Activated CD4-positive, alpha-beta T cell treated with anti-CD3 and anti-CD28 coated beads, Interleukin-2, amount 50 U/mL, for 24 hours (primary cell): ENCODE data around the gene ZNF697.
"Not testable (repeated sequence)": the region's sequence is repeated elsewhere in the genome, so short reads cannot be mapped to it uniquely, and the experiment has no call there.

Experiments used
- DNase-seq, 2 donors: peaks; one replicate each; pipeline ENCODE4 v3.0.0-alpha.2; 2020; ENCODE audit warnings: low read depth in 1 of 2, low spot score in 1 of 2

ZNF697 gene

DNA sequence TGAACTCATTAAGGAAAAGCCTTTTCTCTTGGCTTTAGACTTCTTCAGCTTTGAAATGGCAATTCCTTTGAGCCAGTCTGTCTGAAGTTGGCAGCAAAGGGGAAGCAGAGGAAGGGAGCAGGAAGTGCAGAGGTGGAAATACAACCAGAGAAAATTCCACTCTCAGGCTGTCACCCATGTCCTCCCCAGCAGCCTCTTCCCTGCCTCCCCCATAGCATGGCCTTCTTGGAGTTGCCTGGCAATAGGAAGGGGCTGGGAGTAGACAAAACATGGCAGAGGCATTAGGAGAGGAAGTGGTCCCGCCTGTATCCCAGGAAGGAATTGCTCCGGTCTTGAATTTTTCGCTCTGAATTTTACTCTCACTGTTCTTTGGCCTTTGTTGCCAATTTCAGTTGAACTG is 44.8 kb downstream of the ZNF697 start:
- DNase-seq = not testable (repeated sequence)

DNA sequence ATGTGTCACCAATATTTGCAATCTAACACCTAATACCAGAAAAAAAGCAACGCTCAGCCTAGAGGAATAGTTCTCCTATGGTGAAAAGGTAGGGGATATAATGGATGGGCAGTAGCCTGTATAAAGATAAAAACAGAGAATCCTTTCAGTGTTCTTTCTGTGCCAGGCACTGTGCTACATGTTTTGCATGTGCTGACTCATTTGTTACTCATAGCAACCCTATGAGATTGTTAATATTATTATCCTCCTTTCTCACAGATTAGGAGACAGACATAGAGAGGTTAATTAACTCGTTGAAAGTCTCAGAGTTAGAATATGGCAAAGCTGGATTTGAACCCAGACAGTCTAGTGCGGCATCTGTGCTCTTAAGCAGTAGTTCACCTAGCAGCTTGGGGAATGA is 45.3 kb downstream of the ZNF697 start:
- DNase-seq = not testable (repeated sequence)

DNA sequence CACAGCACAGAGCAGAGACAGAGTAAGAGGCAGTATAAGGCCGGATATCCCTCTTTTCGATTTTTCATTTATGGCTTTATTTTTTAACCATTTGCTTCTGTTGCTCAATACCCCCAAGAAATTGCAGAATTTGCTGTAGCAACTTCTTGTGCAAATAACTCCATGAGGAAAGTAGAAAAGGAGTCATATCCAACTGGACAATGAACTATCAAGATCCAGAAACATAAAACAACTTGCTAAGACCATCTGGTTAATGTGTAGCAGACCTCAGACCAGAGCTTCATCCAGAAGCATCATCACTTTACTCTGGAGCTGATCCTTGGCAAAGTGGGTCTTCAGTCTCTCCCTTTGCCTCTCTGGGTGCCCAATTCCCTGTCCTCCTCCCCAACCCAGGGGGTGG is 45.9 kb downstream of the ZNF697 start:
- DNase-seq = no peak

DNA sequence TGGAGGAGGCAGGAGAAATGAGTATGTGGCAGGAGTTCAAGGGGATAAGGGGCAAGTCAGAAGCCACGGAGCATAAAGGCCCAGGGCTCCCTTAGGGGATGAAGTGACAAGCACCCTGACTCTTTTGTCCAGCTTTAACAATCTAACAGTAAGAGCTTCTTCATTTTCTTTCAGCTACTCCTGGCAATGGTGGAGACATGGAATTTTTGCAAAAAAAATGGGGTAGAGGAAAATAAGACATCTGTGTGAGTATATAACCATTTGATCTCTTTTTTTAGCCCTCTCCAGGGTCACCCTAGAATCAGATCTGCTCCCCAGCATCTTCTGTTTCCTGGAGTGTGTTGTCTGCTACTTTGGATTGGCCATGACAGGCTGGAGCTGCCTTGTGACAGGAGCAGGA is 47.1 kb downstream of the ZNF697 start:
- no peak for DNase-seq

DNA sequence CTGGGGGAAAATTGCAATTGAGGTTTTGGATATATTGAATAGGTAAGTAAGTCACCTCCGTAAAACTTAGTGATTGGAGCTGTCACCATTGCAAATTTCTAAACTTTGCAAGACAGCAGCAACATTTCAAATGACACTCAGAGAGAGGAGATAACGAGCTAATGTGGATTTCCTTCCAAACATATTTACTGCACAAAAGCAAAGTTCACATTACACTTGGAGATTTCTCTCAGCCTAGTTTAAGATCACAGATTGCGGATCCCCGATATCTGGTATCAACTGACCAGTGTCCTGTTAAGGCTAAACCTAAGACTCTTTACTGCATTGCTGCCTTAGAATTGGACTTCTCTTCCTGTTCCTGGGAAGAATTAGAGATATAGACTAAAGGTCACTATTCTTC is 47.5 kb downstream of the ZNF697 start:
- DNase-seq = no peak

DNA sequence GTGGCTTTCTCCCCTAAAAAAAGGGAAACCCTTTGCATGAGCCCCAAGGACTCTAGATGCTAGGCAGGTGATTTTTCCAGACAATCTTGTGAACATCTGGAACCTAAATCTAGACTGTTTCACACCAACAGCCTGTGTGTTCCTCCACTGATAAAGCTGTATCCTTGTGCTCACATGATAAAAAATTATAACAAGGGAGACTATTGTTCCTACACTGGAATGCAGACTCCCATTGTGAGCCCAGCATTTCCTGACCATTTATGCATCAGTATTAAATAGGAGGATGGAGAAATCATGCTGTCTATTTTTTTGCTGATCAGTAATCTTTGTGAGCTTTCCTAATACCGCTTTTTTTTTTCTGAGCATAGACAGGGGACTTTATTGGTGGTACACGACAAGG is 52.5 kb downstream of the ZNF697 start:
- DNase-seq = no peak

DNA sequence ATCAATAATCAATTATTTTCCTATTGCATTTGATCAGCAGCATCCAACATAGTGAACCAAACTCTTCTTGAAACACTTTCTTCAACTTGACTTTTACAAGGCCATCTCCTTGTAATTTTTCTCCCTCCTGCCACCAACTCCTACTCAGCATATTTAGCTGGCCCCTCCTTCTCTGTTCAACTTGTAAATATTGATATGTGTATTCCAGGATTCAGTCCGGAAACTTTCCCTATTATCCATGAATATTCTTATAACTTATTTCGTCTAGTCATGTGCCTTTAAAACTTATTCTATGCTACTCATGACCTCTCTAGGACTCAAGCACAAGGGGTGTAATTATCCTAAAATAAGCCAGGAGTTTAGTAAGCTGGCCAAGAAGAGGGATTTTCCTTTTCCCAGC is 52.9 kb downstream of the ZNF697 start:
- no peak for DNase-seq

DNA sequence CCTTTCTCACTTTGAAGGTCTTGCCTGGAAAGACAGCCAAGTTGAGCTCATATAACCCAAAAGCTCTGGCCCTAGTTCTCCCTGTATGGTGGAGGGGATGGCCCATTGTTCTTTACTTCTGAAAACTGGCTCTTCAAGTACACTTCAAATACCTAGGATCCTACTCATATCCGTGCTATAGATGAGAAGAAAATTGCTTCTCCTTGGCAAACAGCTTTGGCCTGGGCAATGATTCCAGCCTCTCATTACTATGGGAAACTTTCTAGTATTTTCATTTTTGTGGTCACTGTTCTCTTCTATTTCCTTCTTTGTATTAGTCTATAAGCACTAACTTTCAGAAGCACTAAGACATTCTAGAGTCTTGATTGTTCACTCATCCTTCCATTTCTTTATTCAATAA is 53.7 kb downstream of the ZNF697 start:
- DNase-seq = no peak

DNA sequence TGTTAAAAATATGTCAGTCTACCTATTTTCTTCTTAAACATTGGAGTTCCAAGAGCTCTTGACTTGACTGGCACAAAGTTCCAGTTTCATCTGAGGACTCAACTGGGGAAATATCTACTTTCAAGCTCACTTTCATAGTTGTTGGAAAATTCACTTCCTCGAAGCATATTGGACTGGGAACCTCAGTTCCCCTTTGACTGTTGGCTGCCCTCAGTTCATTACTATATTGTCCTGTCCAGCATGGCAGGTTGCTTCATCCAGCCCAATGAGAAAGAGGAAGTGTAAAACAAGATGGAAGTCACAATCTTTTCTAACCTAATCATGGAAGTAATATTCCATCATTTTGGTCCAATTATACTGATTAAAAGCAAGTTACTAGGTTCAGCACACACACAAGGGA is 54.3 kb downstream of the ZNF697 start:
- no peak for DNase-seq

DNA sequence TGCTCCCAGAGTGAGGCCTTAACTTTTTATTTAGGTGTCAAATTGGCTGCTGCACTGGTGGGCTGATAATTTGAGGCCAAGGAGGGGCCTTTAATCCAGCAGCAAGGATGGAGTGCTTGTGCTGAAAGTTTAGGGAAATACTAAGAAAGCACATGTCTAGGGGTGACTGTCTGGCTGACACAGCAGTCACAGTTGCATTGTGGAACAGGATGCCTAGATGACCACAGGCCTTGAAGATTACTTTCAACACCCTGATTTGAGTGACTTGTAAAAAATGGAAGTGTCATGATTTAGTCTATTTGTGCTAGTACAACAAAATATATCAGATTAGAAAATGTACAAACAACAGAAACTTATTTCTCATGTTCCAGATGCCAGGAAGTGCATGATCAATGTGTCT is 57.7 kb downstream of the ZNF697 start:
- DNase-seq = no peak

DNA sequence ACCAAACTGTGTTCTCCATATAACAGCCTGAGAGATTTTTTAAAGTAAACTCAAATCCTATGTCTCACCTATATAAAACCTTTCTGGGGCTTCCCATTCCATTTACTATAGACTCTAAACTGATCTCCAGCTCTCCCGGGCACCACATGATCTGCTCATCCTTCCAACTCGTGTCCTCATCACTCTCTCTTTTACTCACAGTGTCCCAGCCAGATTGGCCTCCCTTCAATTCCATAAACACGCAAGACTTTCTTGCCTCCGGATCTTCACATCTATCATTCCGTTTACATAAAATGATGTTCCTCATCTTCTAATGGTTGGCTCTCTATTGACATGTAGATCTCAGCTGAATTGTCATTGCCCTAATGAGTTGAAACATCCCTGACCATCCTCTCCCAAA is 59.4 kb downstream of the ZNF697 start:
- DNase-seq = no peak

DNA sequence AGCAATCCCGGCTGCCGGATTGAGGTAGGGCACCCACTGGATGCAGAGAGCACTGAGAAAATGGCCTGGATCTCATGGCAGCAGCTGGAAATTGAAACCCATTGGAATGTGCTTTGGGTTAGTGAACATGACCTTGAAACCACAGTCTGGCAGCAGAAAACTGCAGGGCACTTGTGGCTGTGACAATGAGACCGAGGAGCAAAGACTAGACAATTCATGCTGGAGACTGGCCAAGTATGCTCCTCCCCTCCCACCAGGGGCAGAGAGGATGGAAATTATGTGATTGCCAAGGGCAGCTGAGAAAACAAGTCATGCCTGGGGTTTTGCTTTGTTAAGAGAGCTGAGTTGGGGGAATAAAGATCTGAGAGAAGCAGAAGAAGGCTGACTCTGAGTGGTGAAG is 60.7 kb downstream of the ZNF697 start:
- no peak for DNase-seq

DNA sequence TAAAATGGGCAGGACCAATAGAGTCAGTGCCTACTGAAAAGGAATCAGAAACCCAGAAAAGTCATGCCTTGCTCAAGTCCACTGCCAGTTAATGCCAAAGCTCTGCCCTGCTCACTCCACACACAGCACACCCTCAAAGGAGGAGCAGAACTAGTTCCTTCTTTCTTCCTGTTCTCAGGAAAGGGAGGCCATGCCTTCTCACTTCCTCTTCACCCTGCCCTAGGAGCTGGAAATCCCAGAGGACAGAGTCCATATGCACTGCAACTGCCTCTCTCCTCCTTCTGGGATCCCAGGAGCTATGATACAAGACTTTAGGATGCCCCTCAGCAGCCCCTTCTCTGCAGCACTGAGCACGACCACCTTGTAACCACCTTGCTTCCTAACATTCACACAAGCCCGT is 62.3 kb downstream of the ZNF697 start:
- DNase-seq = not testable (repeated sequence)

DNA sequence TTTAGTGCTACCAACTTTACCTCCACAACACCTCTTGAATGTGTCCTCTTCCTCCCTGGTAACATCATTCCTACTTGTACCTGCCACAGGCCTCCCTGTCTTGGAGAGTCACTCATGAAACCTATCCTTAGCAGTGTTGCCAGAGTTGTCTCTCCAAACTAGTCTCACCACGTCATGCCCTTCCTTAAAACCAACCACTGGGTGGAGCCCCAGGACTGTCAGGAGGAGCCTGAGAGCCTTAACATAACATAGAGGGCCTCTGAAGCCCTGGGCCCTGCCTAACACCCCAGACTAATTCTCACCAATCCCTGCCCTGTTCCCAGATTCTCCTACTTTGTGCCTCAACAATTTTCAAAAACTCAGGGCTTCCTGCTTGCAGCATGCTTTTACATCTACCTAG is 65.3 kb downstream of the ZNF697 start:
- no peak for DNase-seq

DNA sequence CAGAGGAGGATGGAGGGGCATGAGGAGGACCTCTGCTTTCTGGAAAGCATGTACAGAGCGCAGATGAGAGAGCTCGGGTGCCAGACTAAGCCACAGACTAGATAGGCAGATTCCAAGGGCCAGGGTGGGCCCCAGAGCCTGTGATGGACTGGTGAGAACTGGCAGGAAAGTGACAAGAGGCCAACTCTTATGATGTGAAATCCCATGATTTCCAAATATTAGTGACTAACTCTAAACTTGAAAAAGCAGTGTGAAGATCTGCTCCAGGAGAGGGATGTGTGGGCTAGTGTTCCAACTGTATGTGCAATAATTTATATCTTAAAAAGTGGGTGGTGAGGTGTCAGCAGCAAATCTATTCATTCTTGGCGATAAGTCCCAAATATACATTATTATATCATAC is 67.0 kb downstream of the ZNF697 start:
- DNase-seq = not testable (repeated sequence)

DNA sequence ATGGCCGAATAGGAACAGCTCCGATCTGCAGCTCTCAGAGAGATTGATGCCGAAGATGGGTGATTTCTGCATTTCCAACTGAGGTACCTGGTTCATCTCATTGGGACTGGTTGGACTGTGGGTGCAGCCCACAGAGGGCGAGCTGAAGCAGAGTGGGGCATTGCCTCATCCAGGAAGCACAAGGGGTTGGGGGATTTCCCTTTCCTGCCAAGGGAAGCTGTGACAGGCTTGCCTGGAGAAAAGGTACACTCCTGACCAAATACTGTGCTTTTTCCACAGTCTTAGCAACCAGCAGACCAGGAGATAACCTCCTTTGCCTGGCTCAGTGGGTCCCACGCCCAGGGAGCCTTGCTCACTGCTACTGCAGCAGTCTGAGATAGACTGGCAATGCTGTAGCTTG is 74.2 kb downstream of the ZNF697 start:
- DNase-seq = no peak

DNA sequence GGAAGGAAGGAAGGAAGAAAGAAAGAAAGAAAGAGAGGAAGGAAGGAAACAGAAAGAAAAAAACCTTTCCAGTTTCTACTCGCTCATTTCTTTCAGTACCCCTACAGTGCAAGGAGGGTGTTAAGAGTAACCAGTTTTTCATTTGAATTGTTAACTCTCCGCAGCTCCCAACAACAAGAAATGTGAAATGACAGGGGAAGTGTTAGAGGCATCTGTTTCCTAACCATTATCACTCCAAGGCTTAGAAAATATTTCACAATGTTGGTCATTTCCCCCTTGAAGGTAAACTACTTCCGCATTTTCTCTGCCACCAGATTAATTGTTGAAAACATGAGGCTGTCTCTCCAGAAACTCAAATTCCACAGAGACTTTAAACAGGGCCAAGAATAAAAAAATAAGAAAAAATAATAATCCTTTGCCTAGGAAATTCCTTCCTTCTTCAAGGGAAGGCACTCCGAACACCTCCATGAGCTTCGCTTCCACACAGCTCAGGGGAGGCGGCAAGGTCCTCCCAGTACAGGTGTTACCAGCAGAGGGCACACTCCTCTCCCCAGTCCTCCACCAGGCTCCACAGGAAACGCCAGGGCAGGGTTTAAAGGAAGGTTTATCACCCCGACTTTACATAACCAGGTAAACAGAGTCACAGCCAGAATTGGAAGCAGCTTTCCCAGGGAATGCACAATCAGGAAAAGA is 78.0 kb downstream of the ZNF697 start:
- DNase-seq = not testable (repeated sequence)
